ENCODE measurements around the gene JSRP1. TPM values are rescaled to one million over a fixed set of nuclear protein-coding genes. Genes with fewer than 3 reads are reported as not detected.

Gene JSRP1
- total and polyA plus RNA-seq, 2 of the 8 experiments (the other 6 are each of a cell fraction or from before 2014, with no cell fraction given) = 0.24 to 0.56 TPM

DNA sequence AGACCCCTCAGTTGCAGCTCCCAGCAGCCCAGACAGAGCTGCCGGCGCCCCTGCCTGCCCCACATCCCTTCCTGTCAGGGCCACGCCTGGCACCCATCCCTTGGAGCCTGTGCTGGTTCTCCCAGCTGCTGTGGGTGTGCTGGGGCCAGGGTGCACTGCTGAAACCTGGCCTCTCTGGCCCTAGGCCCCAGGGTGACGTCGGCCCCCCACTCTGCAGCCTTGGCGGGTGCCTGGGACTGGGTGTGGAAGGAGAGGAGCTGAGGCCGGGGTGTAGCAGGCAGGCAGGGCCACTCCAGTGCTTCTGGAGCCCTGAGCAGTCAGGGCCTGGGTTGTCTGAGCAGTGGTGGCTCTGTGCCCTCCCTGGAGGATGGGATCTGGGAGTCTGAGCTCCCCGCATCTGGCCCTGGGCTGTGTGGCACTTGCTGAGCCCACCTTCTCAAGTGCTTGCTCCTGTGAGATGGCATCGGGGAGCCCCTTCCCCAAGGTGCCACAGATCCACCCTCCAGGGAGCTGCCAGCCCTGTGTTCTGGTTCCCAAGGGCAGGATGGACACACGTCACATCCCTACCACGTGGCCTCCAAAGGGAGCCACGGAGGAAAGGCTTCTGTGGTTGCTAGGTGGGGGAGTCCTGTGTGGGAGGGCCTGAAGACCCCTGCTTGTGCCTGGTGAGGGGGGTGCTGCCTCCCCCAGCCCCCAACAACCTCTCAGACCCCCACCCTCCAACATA lies 25.2 kb downstream of the JSRP1 start:
- FAIRE-seq = no peak
- no peak overlapping the region for H3K9ac ChIP-seq (replicated peaks in 1 of 4; ENCODE audit: extremely low read depth in 1 of 4, low read depth in 3 of 4, low read length in 3 of 4)
- CTCF ChIA-PET (ENCODE audit: partially characterized antibody) = interaction anchor here (0.6 to 4.4 kb wide), 11 partner anchors 16 to 121 kb away, joined by 3 to 19 read pairs (median 4); no protein-coding TSS in a partner anchor

More for the DNA sequence above, 25.2 kb downstream of the JSRP1 start:
- Histone ChIP-seq H2AK5ac (ENCODE audit: low read depth, low read length) (no peak overlapping the region), H3K79me2 (ENCODE audit: control insufficient read depth in 1 of 2, insufficient read depth in 2 of 2, low read length in 2 of 2) (peaks cover 0 to 15% of the 10 kb centered on the region in 2 experiments; a peak in 3 of 4 replicates), H3K27me3 (replicated peaks in 1 of 4; ENCODE audit: control insufficient read depth in 3 of 4, extremely low read depth in 1 of 4, insufficient read depth in 3 of 4, low read length in 3 of 4) (no peaks in the 10 kb centered on the region), H3K23me2 (ENCODE audit: low read depth, low read length) (peaks cover 4% of the 10 kb centered on the region; the same call in 1 of the 2 replicates), H3K4me3 (ENCODE audit: extremely low read depth in 1 of 4, insufficient read depth in 2 of 4, low read depth in 3 of 4, low read length in 4 of 4) (no peak overlapping the region), H2BK5ac (ENCODE audit: low read depth, low read length) (no peak overlapping the region; the same call in 1 of the 2 replicates), H3K4me2 (ENCODE audit: insufficient read depth in 1 of 2, low read depth in 2 of 2, low read length in 2 of 2) (no peak overlapping the region), H4K20me1 (replicated peaks in 1 of 2; ENCODE audit: control insufficient read depth in 1 of 2, insufficient read depth in 2 of 2, low read length in 2 of 2) (peaks cover 0 to 15% of the 10 kb centered on the region in 2 experiments), H3K56ac (replicated peaks; ENCODE audit: insufficient read length, low read depth, low read length) (no peak overlapping the region), H2BK12ac (ENCODE audit: low read depth, low read length) (no peak overlapping the region), H3K4ac (replicated peaks; ENCODE audit: insufficient read length, low read depth, low read length) (no peak overlapping the region), H2BK15ac (ENCODE audit: low read length) (no peak overlapping the region), H2AFZ (ENCODE audit: low read length) (no peak overlapping the region), H4K5ac (ENCODE audit: insufficient read length, low read depth, low read length) (no peak overlapping the region), H3K36me3 (ENCODE audit: control insufficient read depth in 2 of 4, insufficient read depth in 4 of 4, low read length in 3 of 4) (peaks cover 0 to 49% (median 15%) of the 10 kb centered on the region in 4 experiments; a peak in 6 of 8 replicates), H4K8ac (ENCODE audit: extremely low read depth, insufficient read depth, low read length) (peak overlapping the region; percentile 79), H3K27ac (ENCODE audit: low read depth, low read length) (no peak overlapping the region), H3K18ac (ENCODE audit: extremely low read depth, low read length) (no peak overlapping the region), H2BK120ac (replicated peaks; ENCODE audit: low read depth, low read length) (no peak overlapping the region), H4K91ac (replicated peaks; ENCODE audit: insufficient read length, low read length) (no peak overlapping the region), H3K14ac (ENCODE audit: insufficient read length) (no peak overlapping the region), H3K9me3 (ENCODE audit: insufficient read depth in 2 of 2, low read depth in 1 of 2, low read length in 1 of 2) (no peaks in the 10 kb centered on the region), H3K23ac (ENCODE audit: insufficient read length) (no peak overlapping the region), H2BK20ac (ENCODE audit: low read length) (no peak overlapping the region), H3K4me1 (replicated peaks in 1 of 4; ENCODE audit: control insufficient read depth in 3 of 4, insufficient read depth in 4 of 4, low read length in 3 of 4) (peaks cover 0 to 3% (median 0%) of the 10 kb centered on the region in 4 experiments; a peak in 1 of 7 replicates), H3K79me1 (ENCODE audit: low read depth, low read length) (peaks cover 4% of the 10 kb centered on the region)
- WGBS, 2 experiments (ENCODE audit: extremely low coverage in 1 of 2, insufficient coverage in 1 of 2, insufficient read length in 1 of 2, insufficient replicate concordance in 2 of 2, low coverage in 1 of 2, low lambda C conversion rate in 2 of 2, missing lambda C conversion rate in 1 of 2) = 78% methylated on average over 12 of the region's 12 CpGs; no CpG with 5 or more reads in 1 of the 2 experiments
- POLR2A ChIA-PET (ENCODE audit: partially characterized antibody) = interaction anchor here (0.8 to 6.3 kb wide), 12 partner anchors 9 to 196 kb away, joined by 3 to 61 read pairs (median 5); partner anchors contain the start of gene AMH
- peak; percentile 49; the same call in 1 of the 2 replicates for TF ChIP-seq POLR2AphosphoS5 (IDR thresholded peaks at IDR 0.05; ENCODE audit: low read depth, low read length)
- TF ChIP-seq KDM4A (IDR thresholded peaks at IDR 0.05; ENCODE audit: low read depth, low read length, severe bottlenecking) = no peak
- DNase-seq (ENCODE audit: low read depth in 1 of 2, low spot score in 2 of 2) = no peak
